Epithelial cell of esophagus (primary cell): ENCODE measurements around the gene CDK2.
"Not testable (repeated sequence)": the region's sequence is repeated elsewhere in the genome, so short reads cannot be mapped to it uniquely, and the experiment has no call there.

Source experiments
- DNase-seq: peaks from one replicate; pipeline ENCODE4 v3.0.0; 2010; ENCODE audit warnings: low read depth
- H3K4me3 ChIP-seq: 2 replicates; pipeline ENCODE4 v1.5.1; 2011; ENCODE audit warnings: mild to moderate bottlenecking, low read length, control low read depth
- CTCF ChIP-seq: IDR thresholded peaks from 2 replicates; pipeline ENCODE4 v1.5.1; 2011; ENCODE audit warnings: low read depth, mild to moderate bottlenecking, low read length, control low read depth, inconsistent platforms; ENCODE audit not compliant: insufficient read depth; ENCODE audit errors: missing control alignments

Gene CDK2

GRCh38 chr12:55978393-55978792, 11.8 kb downstream of the CDK2 start:
- H3K4me3 ChIP-seq = no peak overlapping the region
- TF ChIP-seq CTCF = no peak
- DNase-seq = no peak

GRCh38 chr12:55979069-55979468, 12.4 kb downstream of the CDK2 start:
- no peak for TF ChIP-seq CTCF
- no peak for DNase-seq
- H3K4me3 ChIP-seq = no peak overlapping the region

- peak; percentile 56 for DNase-seq
Measured at GRCh38 chr12:55981882-55982281, 15.3 kb downstream of the CDK2 start.

GRCh38 chr12:55982319-55982936, 15.8 kb downstream of the CDK2 start:
- no peak for TF ChIP-seq CTCF
- no peak for DNase-seq
- H3K4me3 ChIP-seq = no peak overlapping the region

More at GRCh38 chr12:55981882-55982281, 15.3 kb downstream of the CDK2 start:
- not testable (repeated sequence) for H3K4me3 ChIP-seq

- no peak for TF ChIP-seq CTCF
- H3K4me3 ChIP-seq = no peak overlapping the region
- DNase-seq = no peak
Measured at GRCh38 chr12:55983232-55983842, 16.7 kb downstream of the CDK2 start.

- no peak for TF ChIP-seq CTCF
- no peak for DNase-seq
- no peak overlapping the region for H3K4me3 ChIP-seq
Measured at GRCh38 chr12:55984861-55985260, 18.2 kb downstream of the CDK2 start.

GRCh38 chr12:55985341-55985740, 18.7 kb downstream of the CDK2 start:
- no peak for DNase-seq
- no peak overlapping the region for H3K4me3 ChIP-seq
- no peak for TF ChIP-seq CTCF

- not testable (repeated sequence) for DNase-seq, H3K4me3 ChIP-seq
Measured at GRCh38 chr12:55985976-55986375, 19.3 kb downstream of the CDK2 start.
